Renal pelvis (tissue), 4 donors: ENCODE results near the gene PLD1. TPM values are rescaled to one million over a fixed set of nuclear protein-coding genes. Genes with fewer than 3 reads are reported as not detected.
A peak's percentile ranks its signal among the peaks of the same experiment; 100 is the strongest.
"Not testable (repeated sequence)": the region's sequence is repeated elsewhere in the genome, so short reads cannot be mapped to it uniquely, and the experiment has no call there.

Experiments
- DNase-seq: peaks from one replicate; pipeline ENCODE4 v3.0.0-alpha.2; 2013
- polyA plus RNA-seq, 3 donors: library from polyadenylated mRNA; unstranded; fragments of 120-200 nt; gene quantifications; one replicate each; pipeline ENCODE4 v1.2.1, GENCODE V29; 2013; ENCODE audit not compliant: insufficient read length in 3 of 3

The PLD1 gene
- polyA plus RNA-seq, 3 donors = 10.5 to 15.0 (median 11.0) TPM

- no peak for DNase-seq
These were observed 62.9 kb downstream of the PLD1 start for GRCh38 chr3:171747223-171747920.

- not testable (repeated sequence) for DNase-seq
These were observed 63.7 kb downstream of the PLD1 start for GRCh38 chr3:171746320-171747222.

- DNase-seq = no peak
These were observed 64.5 kb downstream of the PLD1 start for GRCh38 chr3:171745577-171746319.

GRCh38 chr3:171744158-171744741, 66.0 kb downstream of the PLD1 start:
- DNase-seq = no peak

- no peak for DNase-seq
These were observed 66.7 kb downstream of the PLD1 start for GRCh38 chr3:171743327-171744157.

GRCh38 chr3:171741377-171741776, 68.9 kb downstream of the PLD1 start:
- no peak for DNase-seq

GRCh38 chr3:171736556-171736955, 73.7 kb downstream of the PLD1 start:
- peak; percentile 10 for DNase-seq

GRCh38 chr3:171733561-171733960, 76.7 kb downstream of the PLD1 start:
- DNase-seq = no peak

- DNase-seq = no peak
These were observed 77.5 kb downstream of the PLD1 start for GRCh38 chr3:171732756-171733155.

GRCh38 chr3:171731691-171732090, 78.6 kb downstream of the PLD1 start:
- no peak for DNase-seq

GRCh38 chr3:171729452-171730334, 80.6 kb downstream of the PLD1 start:
- DNase-seq = no peak

- DNase-seq = no peak
These were observed 83.0 kb downstream of the PLD1 start for GRCh38 chr3:171727288-171727687.

- no peak for DNase-seq
These were observed 91.6 kb downstream of the PLD1 start for GRCh38 chr3:171718493-171719185.

GRCh38 chr3:171715155-171715554, 95.1 kb downstream of the PLD1 start:
- DNase-seq = no peak

GRCh38 chr3:171712171-171712938, 97.9 kb downstream of the PLD1 start:
- DNase-seq = no peak

GRCh38 chr3:171711461-171712170, 98.7 kb downstream of the PLD1 start:
- DNase-seq = no peak

- DNase-seq = no peak
These were observed 99.9 kb downstream of the PLD1 start for GRCh38 chr3:171710359-171710758.

- DNase-seq = no peak
These were observed 105.5 kb downstream of the PLD1 start for GRCh38 chr3:171704814-171705213.
